GM13977 (cell line): ENCODE results near the gene CELF1.
A peak's percentile ranks its signal among the peaks of the same experiment; 100 is the strongest.

ENCODE experiments used
- DNase-seq: peaks from one replicate; pipeline ENCODE4 v3.0.0; 2012; ENCODE audit warnings: low spot score
- CTCF ChIP-seq: IDR thresholded peaks from 2 replicates; pipeline ENCODE4 v1.5.1; 2012; ENCODE audit warnings: mild to moderate bottlenecking, control low read depth; ENCODE audit not compliant: insufficient read depth; ENCODE audit errors: extremely low read depth, missing control alignments
- in situ Hi-C: fragments of 300-500 bp; cut with MboI; formaldehyde crosslinking; loops from one replicate; pipeline ENCODE4 v1.12.0; 2022; ENCODE audit warnings: low sequenced_read_pairs, low pct_unique_long_range_greater_than_20kb, mixed read lengths, inconsistent platforms; ENCODE audit not compliant: unreplicated experiment

CELF1 gene

GRCh38 chr11:47552566-47553405 lies at the start of gene CELF1:
Gene CELF1 (minus strand): TSS chr11:47553132. CDS start chr11:47499523, 53,609 bp downstream.
- TF ChIP-seq CTCF, result peak; percentile 90
- DNase-seq, result peak; percentile 94
- in situ Hi-C loops, result no loop called here

GRCh38 chr11:47599902-47600301 lies 47.0 kb upstream of the CELF1 start:
- TF ChIP-seq CTCF, result no peak
- in situ Hi-C loops, result no loop called here
- DNase-seq, result no peak

GRCh38 chr11:47595967-47596366 lies 43.0 kb upstream of the CELF1 start:
- no peak for TF ChIP-seq CTCF

GRCh38 chr11:47595029-47595428 lies 42.1 kb upstream of the CELF1 start:
- TF ChIP-seq CTCF, result no peak
- in situ Hi-C loops, result no loop called here
- DNase-seq, result no peak

More at GRCh38 chr11:47595967-47596366, 43.0 kb upstream of the CELF1 start:
- DNase-seq, result no peak
- in situ Hi-C loops, result no loop called here

- no peak for DNase-seq
- in situ Hi-C loops, result no loop called here
- TF ChIP-seq CTCF, result no peak
Measured at GRCh38 chr11:47593934-47594855, 41.3 kb upstream of the CELF1 start, which contains the start of gene C1QTNF4. Gene C1QTNF4 (minus strand): TSS chr11:47594411. CDS start chr11:47590810, 3,601 bp downstream.

GRCh38 chr11:47593492-47593933 lies 40.6 kb upstream of the CELF1 start:
- DNase-seq, result no peak
- in situ Hi-C loops, result no loop called here
- no peak for TF ChIP-seq CTCF
